GM18526 (cell line): ENCODE results near the gene PSTPIP2.

Source experiments
- POLR2A ChIP-seq: IDR thresholded peaks from 3 replicates; pipeline ENCODE4 v1.6.1; 2011; ENCODE audit not compliant: insufficient read length; ENCODE audit errors: extremely low read depth

PSTPIP2 gene

GRCh38 chr18:46072959-46073358 is 899 bp upstream of the PSTPIP2 start:
- TF ChIP-seq POLR2A, result no peak

- TF ChIP-seq POLR2A, result no peak
These were observed 362 bp upstream of the PSTPIP2 start for GRCh38 chr18:46072376-46072867.

- TF ChIP-seq POLR2A, result no peak
These were observed 1.0 kb downstream of the PSTPIP2 start for GRCh38 chr18:46070815-46071652.

GRCh38 chr18:46070232-46070631 is 1.8 kb downstream of the PSTPIP2 start:
- TF ChIP-seq POLR2A, result no peak

GRCh38 chr18:46069524-46069923 is 2.5 kb downstream of the PSTPIP2 start:
- TF ChIP-seq POLR2A, result no peak

GRCh38 chr18:46068763-46069162 is 3.3 kb downstream of the PSTPIP2 start:
- no peak for TF ChIP-seq POLR2A

- no peak for TF ChIP-seq POLR2A
These were observed 4.5 kb downstream of the PSTPIP2 start for GRCh38 chr18:46067438-46068007.

GRCh38 chr18:46062781-46063180 is 9.3 kb downstream of the PSTPIP2 start:
- no peak for TF ChIP-seq POLR2A

- TF ChIP-seq POLR2A, result no peak
These were observed 10.3 kb downstream of the PSTPIP2 start for GRCh38 chr18:46061796-46062195.

- TF ChIP-seq POLR2A, result no peak
These were observed 10.7 kb downstream of the PSTPIP2 start for GRCh38 chr18:46061387-46061786.

GRCh38 chr18:46060359-46060841 is 11.7 kb downstream of the PSTPIP2 start:
- no peak for TF ChIP-seq POLR2A

GRCh38 chr18:46055838-46056230 is 16.2 kb downstream of the PSTPIP2 start:
- TF ChIP-seq POLR2A, result no peak

GRCh38 chr18:46054956-46055837 is 16.9 kb downstream of the PSTPIP2 start:
- no peak for TF ChIP-seq POLR2A

- TF ChIP-seq POLR2A, result no peak
These were observed 18.5 kb downstream of the PSTPIP2 start for GRCh38 chr18:46053368-46054095.
